Right ventricle myocardium inferior (tissue), 1 donor: Measurements from ENCODE around the gene PER1. TPM values are rescaled to one million over a fixed set of nuclear protein-coding genes. Genes with fewer than 3 reads are reported as not detected.
A peak's percentile ranks its signal among the peaks of the same experiment; 100 is the strongest.

ENCODE experiments used
- ATAC-seq: fragments of 200-7000 bp; cut with Tn5 transposase; one replicate; pipeline ENCODE4 v1.9.1; 2020; ENCODE audit warnings: mild to moderate bottlenecking, moderate library complexity
- DNase-seq: peaks from one replicate; pipeline ENCODE4 v3.0.0; 2021; ENCODE audit errors: missing footprints
- intact Hi-C: fragments of 100-400 bp; cut with DNase I; formaldehyde crosslinking; loops from one replicate; pipeline ENCODE4 v1.11.0; 2022
- total RNA-seq: library from RNA; stranded (reverse); fragmentation: NEBNext Ultra II Directional; extraction: Animal tissue kit (Norgen Biotek cat#: 25700); gene quantifications from one replicate; pipeline ENCODE4 v1.2.1, GENCODE V29; 2021
- donor health status: DM: no; HTN: yes; CAD: no; lungs with severe emphysema.

The PER1 gene
- total RNA-seq, 1 donor from 2014 or later = 124 TPM

GRCh38 chr17:8156246-8156992 lies 4.2 kb upstream of the PER1 start:
- ATAC-seq (peak; percentile 66), DNase-seq (peak; percentile 100)
- intact Hi-C loops = loop anchor here (10.0 kb wide), 1 partner anchor 302 kb away; the partner anchor contains the start of genes CYB5D1, NAA38 and TMEM88

GRCh38 chr17:8155996-8156245 lies 3.7 kb upstream of the PER1 start:
- ATAC-seq (no peak), DNase-seq (no peak)
- intact Hi-C loops = loop anchor here (2.0 to 10.0 kb wide), 2 partner anchors 31 to 301 kb away; partner anchors contain the start of genes CYB5D1, NAA38 and TMEM88

- ATAC-seq (no peak), DNase-seq (no peak)
- intact Hi-C loops = loop anchor here (2.0 to 10.0 kb wide), 2 partner anchors 31 to 301 kb away; partner anchors contain the start of genes CYB5D1, NAA38 and TMEM88
Measured at GRCh38 chr17:8155231-8155995, 3.2 kb upstream of the PER1 start.

GRCh38 chr17:8154608-8155155 lies 2.5 kb upstream of the PER1 start:
- no peak for ATAC-seq
- DNase-seq = no peak
- intact Hi-C loops = loop anchor here (2.0 to 10.0 kb wide), 3 partner anchors 32 to 672 kb away; partner anchors contain the start of genes CYB5D1, NAA38, POLR2A and SLC35G6

- DNase-seq (peak; percentile 99), ATAC-seq (peak; percentile 55)
- intact Hi-C loops = loop anchor here (2.0 to 10.0 kb wide), 3 partner anchors 33 to 672 kb away; partner anchors contain the start of genes CYB5D1, NAA38, POLR2A and SLC35G6
Measured at GRCh38 chr17:8153957-8154607, 1.9 kb upstream of the PER1 start.

- DNase-seq (no peak), ATAC-seq (peak; percentile 10)
- intact Hi-C loops = loop anchor here (5.0 to 10.0 kb wide), 2 partner anchors 299 to 671 kb away; partner anchors contain the start of genes CYB5D1, NAA38, POLR2A and SLC35G6
Measured at GRCh38 chr17:8153525-8153956, 1.3 kb upstream of the PER1 start.

- DNase-seq = no peak
- intact Hi-C loops = loop anchor here (5.0 to 10.0 kb wide), 2 partner anchors 298 to 671 kb away; partner anchors contain the start of genes CYB5D1, NAA38, POLR2A and SLC35G6
- no peak for ATAC-seq
Measured at GRCh38 chr17:8153031-8153451, 837 bp upstream of the PER1 start.

GRCh38 chr17:8151641-8152111 lies 528 bp downstream of the PER1 start:
- ATAC-seq (peak; percentile 40), DNase-seq (peak; percentile 97)
- intact Hi-C loops = loop anchor here (5.0 to 10.0 kb wide), 2 partner anchors 297 to 669 kb away; partner anchors contain the start of genes CYB5D1, NAA38, POLR2A and SLC35G6

GRCh38 chr17:8151120-8151640 lies 1.0 kb downstream of the PER1 start:
- intact Hi-C loops = loop anchor here (5.0 to 10.0 kb wide), 2 partner anchors 296 to 669 kb away; partner anchors contain the start of genes CYB5D1, NAA38, POLR2A and SLC35G6

GRCh38 chr17:8150194-8151119 lies 1.7 kb downstream of the PER1 start:
- intact Hi-C loops = loop anchor here (5.0 to 10.0 kb wide), 2 partner anchors 296 to 668 kb away; partner anchors contain the start of genes CYB5D1, NAA38, POLR2A and SLC35G6
- ATAC-seq (no peak), DNase-seq (no peak)

More at GRCh38 chr17:8151120-8151640, 1.0 kb downstream of the PER1 start:
- DNase-seq (peak; percentile 95), ATAC-seq (peak; percentile 40)

GRCh38 chr17:8149419-8150193 lies 2.6 kb downstream of the PER1 start:
- intact Hi-C loops = loop anchor here (1.0 to 10.0 kb wide), 3 partner anchors 9 to 667 kb away; partner anchors contain the start of genes CYB5D1, NAA38, POLR2A and SLC35G6
- ATAC-seq (no peak), DNase-seq (no peak)

GRCh38 chr17:8148560-8148959 lies 3.6 kb downstream of the PER1 start:
- ATAC-seq = no peak
- intact Hi-C loops = no loop called here
- DNase-seq = no peak

GRCh38 chr17:8147805-8148404 lies 4.3 kb downstream of the PER1 start:
- DNase-seq (no peak), ATAC-seq (no peak)
- intact Hi-C loops = no loop called here

- intact Hi-C loops = no loop called here
- DNase-seq = no peak
- ATAC-seq = no peak
Measured at GRCh38 chr17:8147141-8147804, 4.9 kb downstream of the PER1 start.
